CD4-positive, alpha-beta T cell (primary cell): ENCODE data around the gene ZNF423. TPM values are rescaled to one million over a fixed set of nuclear protein-coding genes. Genes with fewer than 3 reads are reported as not detected.

Experiments used
- ATAC-seq: fragments of 200-7000 bp; cut with Tn5 transposase; one replicate; pipeline ENCODE4 v1.10.0; 2022; ENCODE audit warnings: mild to moderate bottlenecking; ENCODE audit not compliant: poor library complexity
- CTCF ChIA-PET: fragments of 350-600 bp; sonication (Branson Sonifier 250); formaldehyde crosslinking; loops from one replicate; lab custom pipeline; 2021; ENCODE audit warnings: antibody characterized with exemption, inconsistent platforms; lab: Charles Lee
- POLR2A ChIA-PET: fragments of 350-600 bp; sonication (Branson Sonifier 250); formaldehyde crosslinking; loops from one replicate; lab custom pipeline; 2021; ENCODE audit warnings: antibody characterized with exemption, inconsistent platforms; lab: Charles Lee
- DNase-seq, 14 experiments: peaks; one replicate each; pipeline ENCODE4 v3.0.0-alpha.2; 2013 to 2020; ENCODE audit warnings: mixed read lengths in 2 of 14
- H3K27ac ChIP-seq, 2 donors: one replicate each; pipeline versions ENCODE4 v1.5.1 to v1.7.0; 2013; ENCODE audit warnings: low read length in 2 of 2, low read depth in 1 of 2, mild to moderate bottlenecking in 1 of 2
- H3K27me3 ChIP-seq, 2 experiments: 1 replicate in 1 of 2; 2 replicates in 1 of 2; pipeline versions ENCODE4 v1.6.1 to v1.7.0; 2013; ENCODE audit warnings: low read length in 2 of 2, control low read depth in 1 of 2, mild to moderate bottlenecking in 1 of 2, moderate library complexity in 1 of 2; ENCODE audit not compliant: insufficient read depth in 2 of 2, control insufficient read depth in 1 of 2
- H3K36me3 ChIP-seq: one replicate; pipeline ENCODE4 v1.6.1; 2013; ENCODE audit warnings: low read length, control low read depth; ENCODE audit not compliant: insufficient read depth
- H3K4me1 ChIP-seq: one replicate; pipeline ENCODE4 v1.6.1; 2013; ENCODE audit warnings: low read length, control low read depth; ENCODE audit not compliant: insufficient read depth
- H3K4me3 ChIP-seq: one replicate; pipeline ENCODE4 v1.5.1; 2013; ENCODE audit warnings: mild to moderate bottlenecking, low read length, moderate library complexity
- H3K9me3 ChIP-seq, 2 experiments: 1 replicate in 1 of 2; 2 replicates in 1 of 2; pipeline versions ENCODE4 v1.6.1 to v1.7.0; 2013; ENCODE audit warnings: low read length in 2 of 2, mild to moderate bottlenecking in 2 of 2, control low read depth in 1 of 2, moderate library complexity in 1 of 2; ENCODE audit not compliant: control insufficient read depth in 1 of 2, insufficient read depth in 1 of 2
- H3K27ac Mint-ChIP-seq: one replicate; pipeline ENCODE4 v1.8.0; 2020; ENCODE audit warnings: mixed read lengths
- H3K27me3 Mint-ChIP-seq: one replicate; pipeline ENCODE4 v1.8.0; 2021; ENCODE audit warnings: mixed read lengths
- H3K36me3 Mint-ChIP-seq: one replicate; pipeline ENCODE4 v1.8.0; 2021; ENCODE audit warnings: low read depth, mixed read lengths
- H3K4me1 Mint-ChIP-seq: one replicate; pipeline ENCODE4 v1.8.0; 2021; ENCODE audit warnings: low read depth, mixed read lengths
- H3K4me3 Mint-ChIP-seq: one replicate; pipeline ENCODE4 v1.8.0; 2020; ENCODE audit warnings: mild to moderate bottlenecking, mixed read lengths
- H3K9me3 Mint-ChIP-seq: one replicate; pipeline ENCODE4 v1.8.0; 2020; ENCODE audit warnings: mixed read lengths
- CTCF ChIP-seq: fragments of 200-600 bp; IDR thresholded peaks from one replicate; pipeline ENCODE4 v1.8.0; 2022; ENCODE audit warnings: antibody characterized with exemption, mild to moderate bottlenecking
- intact Hi-C, 2 experiments: fragments of 100-400 bp; cut with DNase I in 1 of 2; cut with micrococcal nuclease in 1 of 2; formaldehyde crosslinking; loops; one replicate each; pipeline versions ENCODE4 v1.15.1 to v1.9.0; 2023 to 2025; cut with DNase I, micrococcal nuclease
- total RNA-seq, 174 experiments: library from RNA in 2 of 174; stranded (reverse) in 2 of 174; gene quantifications; one replicate each; pipeline ENCODE4 v1.2.3 and lab custom pipeline; 2021 to 2026

The ZNF423 gene
- total RNA-seq, 2 experiments from 2014 or later, result not detected

GRCh38 chr16:49504626-49505025, 351.3 kb downstream of the ZNF423 start:
- ChIA-PET POLR2A (no interaction called here), CTCF (no interaction called here)
- intact Hi-C loops, result no loop called here
- Mint-ChIP-seq H3K27me3 (no peaks in the 10 kb centered on the region), H3K4me3 (no peak overlapping the region), H3K9me3 (no peaks in the 10 kb centered on the region), H3K4me1 (no peaks in the 10 kb centered on the region), H3K36me3 (no peaks in the 10 kb centered on the region), H3K27ac (no peak overlapping the region)
- H3K36me3 ChIP-seq, result no peaks in the 10 kb centered on the region
- TF ChIP-seq CTCF, result no peak
- H3K9me3 ChIP-seq, result no peaks in the 10 kb centered on the region
- no peak overlapping the region for H3K4me3 ChIP-seq
- H3K27ac ChIP-seq, result no peak overlapping the region
- H3K27me3 ChIP-seq, result no peaks in the 10 kb centered on the region
- DNase-seq (peak in 1 of 14 experiments; percentile 8), ATAC-seq (no peak)
- H3K4me1 ChIP-seq, result peaks cover 3% of the 10 kb centered on the region

GRCh38 chr16:49504023-49504364, 351.9 kb downstream of the ZNF423 start:
- H3K4me1 Mint-ChIP-seq, result no peaks in the 10 kb centered on the region
- CTCF ChIA-PET, result no interaction called here
- Histone ChIP-seq H3K4me1 (peaks cover 3% of the 10 kb centered on the region), H3K36me3 (no peaks in the 10 kb centered on the region), H3K27me3 (no peaks in the 10 kb centered on the region), H3K4me3 (no peak overlapping the region), H3K27ac (no peak overlapping the region), H3K9me3 (no peaks in the 10 kb centered on the region)
- no peaks in the 10 kb centered on the region for H3K9me3 Mint-ChIP-seq
- H3K27me3 Mint-ChIP-seq, result no peaks in the 10 kb centered on the region
- no peak for TF ChIP-seq CTCF
- ATAC-seq, result no peak
- POLR2A ChIA-PET, result no interaction called here
- no peak overlapping the region for H3K27ac Mint-ChIP-seq
- H3K4me3 Mint-ChIP-seq, result no peak overlapping the region
- intact Hi-C loops, result no loop called here
- DNase-seq, result no peak
- no peaks in the 10 kb centered on the region for H3K36me3 Mint-ChIP-seq

GRCh38 chr16:49503256-49504022, 352.5 kb downstream of the ZNF423 start:
- no peak overlapping the region for H3K4me3 ChIP-seq
- DNase-seq (peak in 1 of 14 experiments; percentile 28), ATAC-seq (no peak)
- ChIA-PET POLR2A (no interaction called here), CTCF (no interaction called here)
- H3K36me3 ChIP-seq, result no peaks in the 10 kb centered on the region
- H3K27me3 ChIP-seq, result no peaks in the 10 kb centered on the region
- H3K27me3 Mint-ChIP-seq, result no peaks in the 10 kb centered on the region
- H3K27ac ChIP-seq, result no peak overlapping the region
- no peaks in the 10 kb centered on the region for H3K4me1 Mint-ChIP-seq
- no peaks in the 10 kb centered on the region for H3K9me3 Mint-ChIP-seq
- no peaks in the 10 kb centered on the region for H3K9me3 ChIP-seq
- intact Hi-C loops, result no loop called here
- peaks cover 3% of the 10 kb centered on the region for H3K4me1 ChIP-seq
- no peak for TF ChIP-seq CTCF
- H3K4me3 Mint-ChIP-seq, result no peak overlapping the region
- H3K36me3 Mint-ChIP-seq, result no peaks in the 10 kb centered on the region
- H3K27ac Mint-ChIP-seq, result no peak overlapping the region
